ENCODE measurements around the gene RAB11FIP3.

The RAB11FIP3 gene

DNA sequence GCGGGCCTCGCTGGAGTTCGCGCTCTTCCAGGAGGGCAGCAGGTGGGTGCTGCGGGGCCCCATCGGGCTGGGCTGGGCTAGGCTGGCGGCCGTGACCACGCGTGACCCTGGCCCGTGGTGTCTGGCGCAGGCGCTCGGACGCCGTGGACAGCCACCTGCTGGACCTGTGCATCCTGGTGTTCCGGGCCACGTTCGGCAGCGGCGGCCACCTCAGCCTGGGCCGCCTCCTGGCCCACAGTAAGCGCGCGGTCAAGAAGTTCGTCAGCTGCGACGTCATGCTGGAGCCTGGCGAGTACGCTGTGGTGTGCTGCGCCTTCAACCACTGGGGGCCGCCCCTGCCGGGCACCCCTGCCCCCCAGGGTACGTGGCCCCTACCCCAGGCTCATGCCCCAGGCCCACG is 126.7 kb downstream of the RAB11FIP3 start:
- POLR2A ChIA-PET (ENCODE audit: low non-redundant PET), result no interaction called here
- CTCF ChIA-PET, result no interaction called here

DNA sequence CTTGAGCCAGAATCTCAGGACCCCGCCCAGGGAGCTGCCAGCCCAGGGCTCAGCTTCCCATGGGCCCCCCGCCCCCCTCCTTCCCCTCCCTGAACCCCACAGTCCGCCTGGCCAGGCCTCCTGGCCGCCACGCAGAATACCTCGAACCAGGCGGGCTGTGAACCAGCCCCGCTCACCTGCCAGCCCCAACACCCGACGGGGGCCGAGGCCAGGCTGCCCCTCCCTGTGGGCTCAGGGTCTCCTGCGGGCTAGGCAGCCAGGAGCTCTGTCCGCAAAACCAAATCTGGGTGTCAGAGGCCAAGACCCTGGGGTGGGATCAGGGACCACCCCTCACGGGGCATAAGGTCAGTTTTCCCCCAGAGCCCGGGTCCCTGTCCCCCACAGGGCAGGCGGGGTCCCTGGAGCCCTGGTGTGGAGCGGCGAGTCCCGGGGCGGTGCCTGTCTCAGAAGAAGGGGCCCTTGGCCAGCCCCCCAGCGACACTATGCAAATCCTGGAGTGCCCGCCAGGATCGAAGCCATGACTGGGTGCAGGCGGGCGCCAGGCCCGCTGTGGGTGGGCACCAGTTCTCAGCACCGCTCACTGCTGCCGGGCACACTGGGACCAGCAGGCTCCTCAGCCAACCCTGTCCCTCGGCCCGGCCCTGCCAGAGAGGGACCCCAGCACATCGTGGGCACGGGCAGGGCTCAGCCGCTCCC is 128.3 kb downstream of the RAB11FIP3 start:
- DNase-seq (ENCODE audit: low spot score), result no peak
- POLR2A ChIA-PET (ENCODE audit: low non-redundant PET), result no interaction called here
- peak overlapping the region; percentile 99 for H3K27ac ChIP-seq
- TF ChIP-seq, protein P1, sequence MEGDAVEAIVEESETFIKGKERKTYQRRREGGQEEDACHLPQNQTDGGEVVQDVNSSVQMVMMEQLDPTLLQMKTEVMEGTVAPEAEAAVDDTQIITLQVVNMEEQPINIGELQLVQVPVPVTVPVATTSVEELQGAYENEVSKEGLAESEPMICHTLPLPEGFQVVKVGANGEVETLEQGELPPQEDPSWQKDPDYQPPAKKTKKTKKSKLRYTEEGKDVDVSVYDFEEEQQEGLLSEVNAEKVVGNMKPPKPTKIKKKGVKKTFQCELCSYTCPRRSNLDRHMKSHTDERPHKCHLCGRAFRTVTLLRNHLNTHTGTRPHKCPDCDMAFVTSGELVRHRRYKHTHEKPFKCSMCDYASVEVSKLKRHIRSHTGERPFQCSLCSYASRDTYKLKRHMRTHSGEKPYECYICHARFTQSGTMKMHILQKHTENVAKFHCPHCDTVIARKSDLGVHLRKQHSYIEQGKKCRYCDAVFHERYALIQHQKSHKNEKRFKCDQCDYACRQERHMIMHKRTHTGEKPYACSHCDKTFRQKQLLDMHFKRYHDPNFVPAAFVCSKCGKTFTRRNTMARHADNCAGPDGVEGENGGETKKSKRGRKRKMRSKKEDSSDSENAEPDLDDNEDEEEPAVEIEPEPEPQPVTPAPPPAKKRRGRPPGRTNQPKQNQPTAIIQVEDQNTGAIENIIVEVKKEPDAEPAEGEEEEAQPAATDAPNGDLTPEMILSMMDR (conservative IDR thresholded peaks at IDR 0.05; ENCODE audit: low read depth), result no peak
- CTCF ChIA-PET, result interaction anchor here (0.6 kb wide), 1 partner anchor 21 kb away, joined by 3 read pairs; no protein-coding TSS in a partner anchor

More for the DNA sequence above, 126.7 kb downstream of the RAB11FIP3 start:
- H3K27ac ChIP-seq, result peak overlapping the region; percentile 99
- DNase-seq (ENCODE audit: low spot score), result no peak
- TF ChIP-seq, protein P1 (conservative IDR thresholded peaks at IDR 0.05; ENCODE audit: low read depth), result no peak

DNA sequence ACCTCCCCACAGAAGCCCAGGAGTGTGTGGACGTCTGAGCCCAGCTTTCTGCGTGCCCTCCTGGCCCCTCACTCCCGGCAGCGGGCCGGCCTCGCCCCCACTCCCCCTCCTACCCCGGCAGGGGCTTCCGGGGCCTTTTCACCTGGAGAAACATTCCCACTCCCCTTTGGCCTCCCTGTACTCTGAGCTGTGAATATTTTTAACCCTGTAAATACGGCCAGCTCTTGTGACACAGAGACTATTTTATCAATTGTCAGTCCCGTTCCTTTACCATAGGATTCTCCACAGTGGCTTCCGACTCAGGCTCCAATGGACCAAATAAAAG is 128.8 kb downstream of the RAB11FIP3 start:
- no peak for DNase-seq (ENCODE audit: low spot score)
- H3K27ac ChIP-seq, result peak overlapping the region; percentile 99
- TF ChIP-seq, protein P1 (conservative IDR thresholded peaks at IDR 0.05; ENCODE audit: low read depth), result no peak
- ChIA-PET CTCF (interaction anchor here (0.6 kb wide), 1 partner anchor 20 kb away, joined by 3 read pairs; no protein-coding TSS in a partner anchor), POLR2A (ENCODE audit: low non-redundant PET) (interaction anchor here (1.3 kb wide), 1 partner anchor 27 kb away, joined by 3 read pairs; the partner anchor contains the start of gene CAPN15)

DNA sequence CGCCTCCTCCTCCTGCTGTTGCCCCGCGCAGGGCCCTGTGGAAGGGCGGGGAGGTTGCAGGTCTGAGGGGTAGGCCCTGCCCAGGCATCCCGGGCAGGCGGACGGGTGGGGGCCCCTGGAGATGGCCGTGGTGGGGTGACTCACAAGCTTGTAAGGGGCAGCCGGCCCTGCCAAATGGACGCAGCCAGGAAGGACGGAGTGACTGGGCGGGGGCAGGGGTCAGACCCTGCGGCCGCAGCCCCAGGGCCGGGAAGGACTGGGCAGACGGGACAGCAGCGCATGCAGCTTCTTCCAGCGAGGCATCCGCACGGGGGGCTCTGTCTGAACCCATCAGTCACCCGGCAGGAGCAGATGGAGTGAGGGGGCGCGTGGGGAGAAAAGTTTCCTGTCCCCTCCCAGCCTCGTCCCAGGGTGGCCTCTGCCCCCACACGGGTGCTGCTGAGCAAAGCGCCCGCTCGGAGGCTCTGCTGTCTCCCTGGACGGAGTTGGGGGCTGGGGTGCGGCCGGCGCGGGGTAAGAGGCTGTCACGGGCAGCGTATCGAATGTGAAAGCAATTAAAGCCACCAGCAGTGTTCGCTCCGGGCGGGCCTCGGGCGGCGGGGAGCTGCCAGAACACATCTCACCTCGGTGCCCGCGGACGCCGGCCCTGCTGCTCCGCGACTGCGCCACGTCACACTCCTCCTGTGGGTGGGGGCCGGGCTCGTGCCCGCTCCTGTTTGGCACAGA is 129.4 kb downstream of the RAB11FIP3 start:
- H3K27ac ChIP-seq, result peak overlapping the region; percentile 99
- ChIA-PET CTCF (interaction anchor here (0.6 to 0.8 kb wide), 2 partner anchors 24 to 106 kb away, joined by 3 to 4 read pairs; no protein-coding TSS in a partner anchor), POLR2A (ENCODE audit: low non-redundant PET) (interaction anchor here (1.3 kb wide), 1 partner anchor 27 kb away, joined by 3 read pairs; the partner anchor contains the start of gene CAPN15)
- peak; percentile 72 for DNase-seq (ENCODE audit: low spot score)
- TF ChIP-seq, protein P1 (conservative IDR thresholded peaks at IDR 0.05; ENCODE audit: low read depth), result no peak

DNA sequence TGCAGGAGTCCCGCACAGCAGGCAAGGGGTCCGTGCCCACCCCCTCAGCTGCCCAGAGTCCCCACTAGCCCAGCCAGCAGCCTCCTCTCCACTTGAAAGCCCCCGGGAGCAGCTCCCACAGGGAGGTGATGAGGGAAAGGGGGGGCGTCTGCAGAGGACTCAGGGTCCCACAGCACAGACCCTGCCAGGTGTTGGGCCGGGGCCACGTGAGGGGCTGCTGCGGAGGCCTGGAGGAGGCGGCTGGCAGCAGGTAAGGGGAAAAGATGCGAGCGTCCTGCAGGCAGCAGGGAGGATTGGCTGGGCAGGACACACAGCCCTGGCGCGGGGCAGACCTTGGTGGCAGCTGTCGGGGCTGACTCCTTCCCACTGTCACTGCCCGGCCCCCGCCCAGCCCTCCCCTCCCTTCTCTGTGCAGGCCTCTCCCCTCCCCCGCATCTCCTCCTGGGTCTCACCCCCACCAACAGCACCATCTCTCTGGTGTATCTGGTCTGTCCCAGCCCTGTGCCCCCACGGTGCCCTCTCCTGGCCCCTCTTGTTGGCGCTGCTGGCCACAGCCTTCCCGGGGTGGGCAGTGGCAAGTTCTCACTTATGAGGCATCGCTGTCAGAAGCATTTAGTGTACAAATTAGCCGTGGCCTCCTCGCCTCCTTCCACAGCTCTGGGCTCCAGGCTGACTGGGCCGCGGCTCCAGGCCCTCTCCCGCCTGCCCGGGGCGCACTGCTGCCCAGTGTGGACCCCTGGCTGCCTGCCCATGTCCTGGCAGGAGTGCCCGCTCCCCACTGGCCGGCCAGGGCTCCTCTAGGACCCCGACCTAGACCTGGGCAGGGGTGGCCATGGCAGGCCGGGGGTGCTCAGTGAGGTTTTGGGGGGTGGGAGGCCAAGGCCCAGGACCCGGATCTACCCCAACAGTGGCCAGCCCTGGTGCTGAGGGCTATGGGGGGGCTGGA is 130.4 kb downstream of the RAB11FIP3 start:
- peak overlapping the region; percentile 99 for H3K27ac ChIP-seq
- POLR2A ChIA-PET (ENCODE audit: low non-redundant PET), result interaction anchor here (0.6 to 1.3 kb wide), 2 partner anchors 22 to 28 kb away, joined by 3 read pairs; partner anchors contain the start of gene CAPN15
- TF ChIP-seq, protein P1 (conservative IDR thresholded peaks at IDR 0.05; ENCODE audit: low read depth), result no peak
- CTCF ChIA-PET, result interaction anchor here (0.5 to 0.8 kb wide), 4 partner anchors 25 to 490 kb away, joined by 3 to 8 read pairs (median 4); no protein-coding TSS in a partner anchor
- no peak for DNase-seq (ENCODE audit: low spot score)
